T-helper 22 cell (primary cell): ENCODE results near the gene SERPINF2.
"Not testable (repeated sequence)": the region's sequence is repeated elsewhere in the genome, so short reads cannot be mapped to it uniquely, and the experiment has no call there.

Experiments used
- DNase-seq: peaks from one replicate; pipeline ENCODE4 v3.0.0-alpha.2; 2020; ENCODE audit warnings: low read depth

SERPINF2 gene

GRCh38 chr17:1789936-1790335, 47.3 kb downstream of the SERPINF2 start:
- DNase-seq, result no peak

DNA sequence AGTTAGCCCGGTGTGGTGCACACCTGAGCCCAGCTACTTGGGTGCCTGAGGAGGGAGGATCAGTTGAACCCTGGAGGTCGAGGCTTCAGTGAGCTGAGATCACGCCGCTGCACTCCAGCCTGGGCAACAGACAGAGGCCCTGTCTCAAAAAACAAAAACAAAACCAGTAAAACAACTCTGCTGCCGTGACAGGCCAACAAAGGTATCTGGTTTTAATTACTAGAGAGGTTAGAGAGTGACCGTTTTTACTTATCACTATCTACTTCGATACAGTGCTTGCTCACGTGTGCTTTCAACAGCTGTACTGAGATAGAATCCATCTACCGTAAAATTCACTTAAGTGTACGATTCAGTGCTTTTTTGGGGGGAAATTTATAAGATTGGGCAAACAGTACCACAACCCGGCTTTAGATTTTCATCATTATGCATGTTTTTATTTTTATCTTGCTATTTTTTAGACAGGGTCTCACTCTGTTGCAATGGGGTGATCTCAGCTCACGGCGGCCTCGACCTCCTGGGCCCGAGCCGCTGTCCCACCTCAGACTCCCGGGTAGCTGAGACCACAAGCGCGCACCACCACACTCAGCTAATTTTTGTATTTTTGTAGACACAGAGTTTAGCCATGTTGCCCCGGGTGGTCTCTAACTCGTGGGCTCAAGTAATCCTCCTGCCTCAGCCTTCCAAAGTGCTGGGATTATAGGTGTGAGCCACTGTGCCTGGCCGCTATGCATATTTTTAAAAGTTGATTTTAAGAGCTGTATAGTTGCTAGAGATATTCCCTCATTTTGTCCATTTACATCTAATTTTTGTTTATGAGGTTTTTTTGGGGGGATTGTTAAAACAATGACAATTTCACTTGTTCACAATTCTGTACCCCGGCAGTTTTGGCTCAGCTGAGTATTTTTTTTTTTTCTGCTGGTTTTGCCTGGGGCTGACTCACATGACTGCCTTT, 50.1 kb downstream of the SERPINF2 start:
- no peak for DNase-seq

GRCh38 chr17:1793447-1793806, 50.8 kb downstream of the SERPINF2 start:
- no peak for DNase-seq

GRCh38 chr17:1796800-1797199, 54.1 kb downstream of the SERPINF2 start:
- DNase-seq, result no peak

DNA sequence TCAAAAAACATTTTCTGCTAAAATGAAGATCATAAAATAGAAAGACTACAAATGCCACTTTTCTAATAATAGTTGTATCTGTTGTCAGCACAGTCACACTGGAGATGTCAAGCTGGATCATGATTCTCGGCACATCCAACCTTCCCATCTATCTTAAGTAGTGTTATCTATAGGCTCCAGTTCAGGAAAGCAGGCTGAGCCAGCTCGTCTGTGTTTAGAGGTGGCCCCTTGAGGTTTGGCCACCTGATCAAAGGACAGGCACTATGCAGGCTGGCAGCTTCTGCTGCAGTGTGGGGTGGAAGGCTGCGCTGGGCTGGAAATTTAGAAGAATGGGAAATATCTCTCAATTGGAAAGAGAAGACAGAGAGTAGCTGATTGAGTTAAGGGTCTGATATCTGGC, 54.7 kb downstream of the SERPINF2 start:
- DNase-seq, result no peak

- not testable (repeated sequence) for DNase-seq
These were observed 55.2 kb downstream of the SERPINF2 start for GRCh38 chr17:1797846-1798245.

GRCh38 chr17:1800240-1800639, 57.6 kb downstream of the SERPINF2 start:
- no peak for DNase-seq

GRCh38 chr17:1800712-1801111, 58.0 kb downstream of the SERPINF2 start:
- DNase-seq, result no peak

- DNase-seq, result no peak
These were observed 59.8 kb downstream of the SERPINF2 start for GRCh38 chr17:1802429-1802828.

DNA sequence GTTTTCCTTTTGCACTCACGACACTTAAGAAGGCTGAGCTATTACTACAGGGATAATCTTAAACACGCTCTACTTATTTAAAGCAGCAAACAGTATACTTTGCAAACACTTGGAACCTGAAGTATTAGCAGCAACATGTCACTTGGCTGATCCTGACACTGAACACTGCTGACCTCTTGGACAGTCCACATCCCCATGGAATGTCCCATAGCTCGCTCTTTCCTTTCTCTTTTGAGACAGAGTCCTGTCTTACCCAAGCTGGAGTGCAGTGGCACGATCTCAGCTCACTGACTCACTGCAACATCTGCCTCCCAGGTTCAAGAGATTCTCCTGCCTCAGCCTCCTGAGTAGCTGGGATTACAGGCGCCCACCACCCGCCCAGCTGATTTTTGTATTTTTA, 60.6 kb downstream of the SERPINF2 start:
- DNase-seq, result no peak
